Parathyroid adenoma (tissue), 2 donors: ENCODE results near the gene CLSTN3.
A peak's percentile ranks its signal among the peaks of the same experiment; 100 is the strongest.

Experiments
- H2AFZ ChIP-seq: fragments of 300-600 bp; sonication (generic); one replicate; pipeline ENCODE4 v1.7.0; 2017; ENCODE audit warnings: antibody characterized with exemption, mild to moderate bottlenecking
- H3K27ac ChIP-seq: fragments of 300-600 bp; sonication (generic); one replicate; pipeline ENCODE4 v1.7.0; 2017
- H3K27me3 ChIP-seq: fragments of 300-600 bp; sonication (generic); one replicate; pipeline ENCODE4 v1.7.0; 2017; ENCODE audit warnings: low read length; ENCODE audit not compliant: control insufficient read depth, insufficient read depth
- H3K36me3 ChIP-seq: fragments of 300-600 bp; sonication (generic); one replicate; pipeline ENCODE4 v1.7.0; 2017; ENCODE audit warnings: low read length; ENCODE audit not compliant: control insufficient read depth, insufficient read depth
- H3K4me1 ChIP-seq: fragments of 300-600 bp; sonication (generic); one replicate; pipeline ENCODE4 v1.7.0; 2017; ENCODE audit warnings: control low read depth
- H3K4me2 ChIP-seq: fragments of 300-600 bp; sonication (generic); one replicate; pipeline ENCODE4 v1.7.0; 2017; ENCODE audit warnings: low read length
- H3K4me3 ChIP-seq: fragments of 300-600 bp; sonication (generic); one replicate; pipeline ENCODE4 v1.7.0; 2017; ENCODE audit warnings: low read depth, low read length
- H3K79me2 ChIP-seq: fragments of 300-600 bp; sonication (generic); one replicate; pipeline ENCODE4 v1.7.0; 2017; ENCODE audit warnings: control low read depth
- H3K9ac ChIP-seq: fragments of 300-600 bp; sonication (generic); one replicate; pipeline ENCODE4 v1.7.0; 2017; ENCODE audit warnings: mild to moderate bottlenecking
- H3K9me3 ChIP-seq: fragments of 300-600 bp; sonication (generic); one replicate; pipeline ENCODE4 v1.7.0; 2017; ENCODE audit warnings: low read length; ENCODE audit not compliant: control insufficient read depth
- CTCF ChIP-seq: fragments of 300-600 bp; sonication (generic); IDR thresholded peaks from one replicate; pipeline ENCODE4 v1.7.0; 2017; ENCODE audit warnings: antibody characterized with exemption, mild to moderate bottlenecking
- donor health status: primary hyperparathyroidism.

CLSTN3 gene

GRCh38 chr12:7154901-7155470, 24.8 kb downstream of the CLSTN3 start:
- peaks cover 74% of the 10 kb centered on the region for H3K4me1 ChIP-seq
- H3K4me3 ChIP-seq, result no peak overlapping the region
- no peak for TF ChIP-seq CTCF
- H3K9me3 ChIP-seq, result no peaks in the 10 kb centered on the region
- peak overlapping the region; percentile 56 for H2AFZ ChIP-seq
- H3K4me2 ChIP-seq, result peak overlapping the region; percentile 29
- H3K27me3 ChIP-seq, result no peaks in the 10 kb centered on the region
- H3K9ac ChIP-seq, result no peak overlapping the region
- H3K79me2 ChIP-seq, result peaks cover 3% of the 10 kb centered on the region
- no peaks in the 10 kb centered on the region for H3K36me3 ChIP-seq
- H3K27ac ChIP-seq, result peak overlapping the region; percentile 96

GRCh38 chr12:7155471-7156034, 25.4 kb downstream of the CLSTN3 start:
- H3K4me2 ChIP-seq, result peak overlapping the region; percentile 29

GRCh38 chr12:7156259-7157197, 26.4 kb downstream of the CLSTN3 start:
- no peak for TF ChIP-seq CTCF
- Histone ChIP-seq H3K9ac (peak overlapping the region; percentile 22), H3K9me3 (no peaks in the 10 kb centered on the region), H3K4me1 (peaks cover 81% of the 10 kb centered on the region), H2AFZ (peak overlapping the region; percentile 56), H3K79me2 (peaks cover 3% of the 10 kb centered on the region), H3K27me3 (no peaks in the 10 kb centered on the region), H3K36me3 (no peaks in the 10 kb centered on the region), H3K27ac (peak overlapping the region; percentile 96), H3K4me3 (no peak overlapping the region), H3K4me2 (peak overlapping the region; percentile 29)

More at GRCh38 chr12:7155471-7156034, 25.4 kb downstream of the CLSTN3 start:
- Histone ChIP-seq H3K4me1 (peaks cover 77% of the 10 kb centered on the region), H3K4me3 (no peak overlapping the region), H3K9me3 (no peaks in the 10 kb centered on the region), H3K27me3 (no peaks in the 10 kb centered on the region), H2AFZ (peak overlapping the region; percentile 56), H3K9ac (no peak overlapping the region), H3K27ac (peak overlapping the region; percentile 96), H3K79me2 (peaks cover 3% of the 10 kb centered on the region), H3K36me3 (no peaks in the 10 kb centered on the region)
- TF ChIP-seq CTCF, result peak; percentile 15

- H3K36me3 ChIP-seq, result no peaks in the 10 kb centered on the region
- H3K4me2 ChIP-seq, result no peak overlapping the region
- no peaks in the 10 kb centered on the region for H3K9me3 ChIP-seq
- peak overlapping the region; percentile 96 for H3K27ac ChIP-seq
- peaks cover 81% of the 10 kb centered on the region for H3K4me1 ChIP-seq
- H3K4me3 ChIP-seq, result no peak overlapping the region
- no peak for TF ChIP-seq CTCF
- no peaks in the 10 kb centered on the region for H3K27me3 ChIP-seq
- H2AFZ ChIP-seq, result no peak overlapping the region
- H3K9ac ChIP-seq, result no peak overlapping the region
- H3K79me2 ChIP-seq, result peaks cover 3% of the 10 kb centered on the region
These were observed 27.2 kb downstream of the CLSTN3 start for GRCh38 chr12:7157391-7157790.
